Stimulated activated naive CD4-positive, alpha-beta T cell (primary cell): Measurements from ENCODE around the gene RNF207.

Source experiments
- DNase-seq, 6 experiments: peaks; one replicate each; lab custom pipeline; 2025; lab: John Stamatoyannopoulos, UW

Gene RNF207

GRCh38 chr1:6269720-6270400 lies 63.9 kb downstream of the RNF207 start:
- DNase-seq: no peak

- no peak for DNase-seq
Measured at GRCh38 chr1:6270401-6270800, 64.5 kb downstream of the RNF207 start.
